Activated CD8-positive, alpha-beta memory T cell treated with anti-CD3 and anti-CD28 coated beads, Interleukin-2, amount 10 ng/mL, durations not matched to agents 7 days and 5 days (primary cell): ENCODE measurements around the gene MBTD1. TPM values are rescaled to one million over a fixed set of nuclear protein-coding genes. Genes with fewer than 3 reads are reported as not detected.
"Not testable (repeated sequence)": the region's sequence is repeated elsewhere in the genome, so short reads cannot be mapped to it uniquely, and the experiment has no call there.

ENCODE experiments used
- ATAC-seq: fragments of 150-1000 bp; cut with Tn5 transposase; one replicate; pipeline ENCODE4 v1.10.0; 2021; ENCODE audit warnings: moderate library complexity
- CTCF ChIA-PET: fragments of 350-600 bp; sonication (Branson Sonifier 250); formaldehyde crosslinking; loops from one replicate; lab custom pipeline; 2021; ENCODE audit warnings: antibody characterized with exemption; lab: Charles Lee
- DNase-seq: peaks from one replicate; pipeline ENCODE4 v3.0.0-alpha.2; 2020
- H3K27ac Mint-ChIP-seq: one replicate; pipeline ENCODE4 v1.8.0; 2021; ENCODE audit warnings: mild to moderate bottlenecking, mixed read lengths
- H3K27me3 Mint-ChIP-seq: one replicate; pipeline ENCODE4 v1.8.0; 2021; ENCODE audit warnings: mixed read lengths
- H3K36me3 Mint-ChIP-seq: one replicate; pipeline ENCODE4 v1.8.0; 2021; ENCODE audit warnings: mild to moderate bottlenecking, mixed read lengths
- H3K4me1 Mint-ChIP-seq: one replicate; pipeline ENCODE4 v1.8.0; 2021; ENCODE audit warnings: mixed read lengths
- H3K4me3 Mint-ChIP-seq: one replicate; pipeline ENCODE4 v1.8.0; 2021; ENCODE audit warnings: mild to moderate bottlenecking, moderate library complexity, mixed read lengths
- H3K9me3 Mint-ChIP-seq: one replicate; pipeline ENCODE4 v1.8.0; 2022; ENCODE audit warnings: low read depth, mixed read lengths
- total RNA-seq, 2 experiments: library from RNA; stranded (reverse); gene quantifications; one replicate each; pipeline ENCODE4 v1.2.3, GENCODE V29; 2021

MBTD1 gene
- total RNA-seq, 2 experiments from 2014 or later = 10.4 to 11.0 TPM

DNA sequence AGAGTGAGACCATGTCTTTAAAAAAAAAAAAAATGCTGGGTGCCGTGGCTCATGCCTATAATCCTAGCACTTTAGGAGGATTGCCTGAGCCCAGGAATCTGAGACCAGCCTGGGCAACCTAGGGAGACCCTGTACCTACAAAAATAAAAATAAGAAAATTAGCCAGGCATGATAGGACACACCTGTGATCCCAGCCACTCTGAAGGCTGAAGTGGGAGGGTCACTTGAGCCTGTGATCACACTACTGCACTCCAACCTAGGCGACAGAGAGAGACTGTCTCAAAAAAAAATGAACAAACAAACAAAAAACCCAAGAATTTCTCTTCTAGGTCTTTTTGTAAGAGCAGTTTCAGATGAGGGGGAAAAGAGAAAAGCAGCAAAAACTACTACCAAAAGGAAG is 59.0 kb downstream of the MBTD1 start:
- DNase-seq (no peak), ATAC-seq (no peak)
- Mint-ChIP-seq H3K4me3 (no peak overlapping the region), H3K4me1 (peaks cover 3% of the 10 kb centered on the region), H3K36me3 (peaks cover 22% of the 10 kb centered on the region), H3K9me3 (no peaks in the 10 kb centered on the region), H3K27ac (peak overlapping the region; percentile 24), H3K27me3 (no peaks in the 10 kb centered on the region)
- CTCF ChIA-PET = interaction anchor here (0.7 kb wide), 1 partner anchor 31 kb away, joined by 3 read pairs; no protein-coding TSS in a partner anchor

DNA sequence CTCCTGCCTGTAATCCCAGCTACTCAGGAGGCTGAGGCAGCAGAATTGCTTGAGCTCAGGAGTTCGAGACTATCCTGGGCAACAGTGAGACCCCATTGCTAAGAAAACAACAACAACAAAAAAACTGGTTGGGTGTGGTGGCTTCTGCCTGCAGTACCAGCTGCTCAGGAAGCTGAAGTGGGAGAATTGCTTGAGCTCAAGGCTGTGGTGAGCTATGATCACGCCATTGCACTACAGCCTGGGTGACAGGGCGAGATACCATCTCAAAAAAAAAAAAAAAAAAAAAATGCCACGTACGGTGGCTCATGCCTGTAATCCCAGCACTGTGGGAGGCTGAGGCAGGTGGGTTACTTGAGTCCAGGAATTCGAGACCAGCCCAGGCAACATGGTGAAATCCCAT is 59.6 kb downstream of the MBTD1 start:
- no peaks in the 10 kb centered on the region for H3K9me3 Mint-ChIP-seq
- DNase-seq (peak; percentile 43), ATAC-seq (peak; percentile 71)
- H3K4me3 Mint-ChIP-seq = no peak overlapping the region
- H3K36me3 Mint-ChIP-seq = peaks cover 22% of the 10 kb centered on the region
- H3K27me3 Mint-ChIP-seq = no peaks in the 10 kb centered on the region
- H3K4me1 Mint-ChIP-seq = peaks cover 3% of the 10 kb centered on the region
- H3K27ac Mint-ChIP-seq = peak overlapping the region; percentile 43
- CTCF ChIA-PET = interaction anchor here (0.6 to 0.7 kb wide), 3 partner anchors 9 to 34 kb away, joined by 3 read pairs; partner anchors contain the start of gene NME2

DNA sequence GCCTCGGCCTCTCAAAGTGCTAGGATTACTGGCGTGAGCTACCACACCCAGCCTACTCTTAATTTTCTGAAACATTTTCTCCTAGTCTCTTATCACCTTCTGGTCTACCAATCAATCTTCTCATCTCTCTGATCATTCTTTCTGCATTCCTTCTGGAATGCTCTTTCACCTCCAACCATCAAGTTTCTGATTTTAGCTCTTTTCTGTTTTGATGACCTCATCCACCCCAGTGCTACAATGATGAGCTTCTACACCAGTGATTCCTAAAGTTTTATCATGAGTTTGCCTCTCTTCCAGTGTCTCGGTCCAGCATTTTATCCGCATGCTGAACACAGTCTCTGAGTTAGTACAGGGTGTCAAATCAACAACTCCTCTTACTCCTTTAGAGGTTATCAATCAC is 62.1 kb downstream of the MBTD1 start:
- ATAC-seq (no peak), DNase-seq (no peak)
- Mint-ChIP-seq H3K27me3 (no peaks in the 10 kb centered on the region), H3K4me3 (no peak overlapping the region), H3K27ac (no peak overlapping the region), H3K36me3 (peaks cover 20% of the 10 kb centered on the region), H3K4me1 (peaks cover 3% of the 10 kb centered on the region), H3K9me3 (no peaks in the 10 kb centered on the region)
- CTCF ChIA-PET = interaction anchor here (1.4 kb wide), 1 partner anchor 345 kb away, joined by 4 read pairs; no protein-coding TSS in a partner anchor

DNA sequence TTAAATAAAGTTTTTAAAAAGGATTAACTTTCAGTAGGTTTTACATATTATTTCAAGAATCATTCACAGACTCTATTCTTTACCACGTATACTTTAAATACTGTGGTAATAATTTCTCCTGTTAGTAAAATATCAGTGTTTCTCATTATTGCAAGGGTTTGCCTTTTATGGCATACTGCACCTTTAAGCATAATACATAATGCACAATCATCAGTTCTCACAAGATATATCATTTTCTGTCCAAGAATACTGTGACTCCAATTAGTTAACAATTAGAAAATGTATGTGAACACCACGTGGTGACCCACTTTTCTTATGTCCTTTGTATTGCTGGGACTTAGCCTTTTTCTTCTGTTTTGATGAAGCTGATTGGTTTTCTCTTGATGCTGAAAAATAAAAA is 68.0 kb downstream of the MBTD1 start:
- Mint-ChIP-seq H3K27ac (no peak overlapping the region), H3K36me3 (peaks cover 17% of the 10 kb centered on the region), H3K4me1 (no peaks in the 10 kb centered on the region), H3K27me3 (no peaks in the 10 kb centered on the region), H3K9me3 (no peaks in the 10 kb centered on the region), H3K4me3 (no peak overlapping the region)
- no peak for DNase-seq
- no peak for ATAC-seq
- CTCF ChIA-PET = no interaction called here

DNA sequence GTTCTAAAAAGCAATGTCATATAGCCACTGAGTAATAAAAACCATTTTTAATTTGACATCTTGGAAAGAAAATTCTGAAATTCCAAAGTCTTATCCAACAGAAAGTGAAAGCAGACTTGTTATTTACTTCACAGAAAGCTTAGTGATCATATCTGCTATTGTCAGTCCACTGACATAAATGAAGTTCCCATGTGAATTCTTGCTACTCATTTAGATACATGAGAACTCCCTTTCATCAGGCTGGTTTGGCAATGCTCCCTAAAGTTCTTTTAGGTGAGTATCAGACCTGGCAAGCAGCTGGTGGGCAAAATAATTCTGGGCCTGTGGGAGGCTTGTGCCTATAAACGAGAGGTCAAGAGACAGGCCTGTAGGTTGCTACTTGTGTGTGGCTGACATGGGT is 70.2 kb downstream of the MBTD1 start:
- H3K27me3 Mint-ChIP-seq = no peaks in the 10 kb centered on the region
- DNase-seq (no peak), ATAC-seq (no peak)
- no peak overlapping the region for H3K27ac Mint-ChIP-seq
- no peak overlapping the region for H3K4me3 Mint-ChIP-seq
- H3K9me3 Mint-ChIP-seq = no peaks in the 10 kb centered on the region
- no peaks in the 10 kb centered on the region for H3K4me1 Mint-ChIP-seq
- CTCF ChIA-PET = no interaction called here
- peaks cover 21% of the 10 kb centered on the region for H3K36me3 Mint-ChIP-seq

DNA sequence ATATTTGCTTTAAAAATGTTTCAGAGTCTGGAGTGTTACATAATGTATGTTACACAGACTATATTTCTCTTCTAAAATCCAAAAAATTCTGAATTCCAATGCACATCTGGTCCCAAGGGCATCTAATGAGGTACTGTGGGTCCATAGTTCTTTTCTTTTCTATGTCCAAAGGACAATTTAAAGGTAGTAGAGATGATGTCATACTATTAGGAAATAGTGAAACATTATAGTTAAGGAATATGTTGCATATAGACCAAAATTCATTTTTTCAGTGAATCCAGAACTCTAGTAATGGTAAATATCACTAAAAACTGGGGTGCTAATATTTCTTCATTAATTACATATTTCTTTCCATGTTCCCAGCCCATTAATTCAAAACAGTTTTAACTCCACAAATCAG is 70.7 kb downstream of the MBTD1 start:
- Mint-ChIP-seq H3K4me1 (no peaks in the 10 kb centered on the region), H3K36me3 (peaks cover 23% of the 10 kb centered on the region), H3K27me3 (no peaks in the 10 kb centered on the region), H3K4me3 (no peak overlapping the region), H3K9me3 (no peaks in the 10 kb centered on the region), H3K27ac (no peak overlapping the region)
- no peak for ATAC-seq
- no peak for DNase-seq
- CTCF ChIA-PET = no interaction called here

DNA sequence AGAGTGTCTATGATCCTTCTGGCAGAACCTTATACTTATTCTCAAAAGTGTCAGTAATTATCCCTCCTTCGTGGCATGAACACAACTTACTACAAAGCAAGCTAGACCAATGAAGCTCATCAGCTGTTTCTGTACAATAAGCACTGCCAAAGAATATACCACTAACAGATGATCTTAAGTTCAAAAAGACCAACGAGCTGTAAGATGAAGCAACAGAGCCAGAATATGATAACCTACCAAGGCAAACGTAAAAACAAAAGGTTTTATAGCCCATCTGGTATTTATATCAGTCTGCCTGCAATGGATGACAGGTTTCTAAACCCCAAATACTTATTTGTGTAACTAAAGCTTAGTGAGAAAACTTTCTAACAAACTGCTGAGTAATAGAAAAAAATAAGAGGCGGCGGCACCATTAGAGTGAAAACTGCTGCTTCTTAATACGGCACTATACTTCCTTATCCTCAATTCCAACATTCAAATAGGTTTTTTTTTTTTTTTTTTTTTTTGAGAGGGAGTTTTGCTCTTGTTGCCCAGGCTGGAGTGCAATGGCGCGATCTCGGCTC is 71.5 kb downstream of the MBTD1 start:
- no peak overlapping the region for H3K4me3 Mint-ChIP-seq
- no peaks in the 10 kb centered on the region for H3K27me3 Mint-ChIP-seq
- no peaks in the 10 kb centered on the region for H3K9me3 Mint-ChIP-seq
- no peak overlapping the region for H3K27ac Mint-ChIP-seq
- CTCF ChIA-PET = interaction anchor here (0.7 kb wide), 1 partner anchor 35 kb away, joined by 3 read pairs; no protein-coding TSS in a partner anchor
- DNase-seq = no peak
- H3K4me1 Mint-ChIP-seq = no peaks in the 10 kb centered on the region
- ATAC-seq = no peak
- H3K36me3 Mint-ChIP-seq = peaks cover 28% of the 10 kb centered on the region

DNA sequence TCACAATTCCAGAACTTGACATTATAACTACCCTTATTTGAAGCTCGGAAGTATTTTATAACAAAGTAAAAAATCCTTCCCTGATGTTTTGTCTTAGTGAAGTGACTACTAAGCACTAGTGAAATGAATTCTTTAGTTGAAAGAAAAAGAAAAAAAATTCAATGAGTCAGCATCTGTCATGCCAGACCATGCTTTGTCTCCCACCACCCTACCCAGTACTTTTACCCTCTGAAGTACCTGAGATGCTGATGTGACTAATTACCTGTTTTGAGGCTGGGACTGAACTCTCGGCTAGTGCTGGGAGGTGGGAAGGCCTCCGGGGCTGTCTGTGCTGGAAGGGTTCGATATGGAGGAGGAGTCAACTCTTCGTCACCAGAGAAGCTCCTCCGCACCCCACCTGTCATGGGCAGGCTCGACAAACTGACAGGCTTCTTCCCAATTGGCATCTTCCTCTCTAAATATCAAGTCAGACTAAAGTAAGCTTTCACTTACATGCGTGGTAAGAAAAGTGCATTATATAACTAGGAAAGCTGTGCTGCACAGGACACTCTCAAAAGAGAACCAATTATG is 74.0 kb downstream of the MBTD1 start:
- H3K36me3 Mint-ChIP-seq = peaks cover 26% of the 10 kb centered on the region
- DNase-seq (no peak), ATAC-seq (no peak)
- H3K4me1 Mint-ChIP-seq = no peaks in the 10 kb centered on the region
- CTCF ChIA-PET = no interaction called here
- no peaks in the 10 kb centered on the region for H3K9me3 Mint-ChIP-seq
- H3K27ac Mint-ChIP-seq = no peak overlapping the region
- H3K27me3 Mint-ChIP-seq = no peaks in the 10 kb centered on the region
- no peak overlapping the region for H3K4me3 Mint-ChIP-seq

DNA sequence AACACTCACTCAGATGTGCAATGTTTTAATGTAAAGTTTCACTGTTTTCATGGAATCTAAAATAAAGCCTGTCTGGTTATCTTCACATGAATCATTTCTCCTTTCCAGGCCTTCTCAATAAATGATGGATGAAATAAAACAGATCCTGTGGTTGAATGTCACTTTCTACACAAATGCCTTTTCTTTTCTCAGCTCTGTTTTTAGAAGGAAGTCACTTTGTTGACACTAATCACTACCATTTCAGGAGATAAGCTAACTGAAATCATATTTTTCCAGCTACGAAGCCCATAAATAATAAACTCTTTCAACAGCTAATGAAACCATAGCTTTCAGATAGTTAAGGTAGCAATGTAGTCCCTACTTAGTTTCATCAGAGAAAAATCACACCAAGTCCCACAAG is 75.7 kb downstream of the MBTD1 start:
- Mint-ChIP-seq H3K4me1 (no peaks in the 10 kb centered on the region), H3K36me3 (peaks cover 19% of the 10 kb centered on the region), H3K27me3 (no peaks in the 10 kb centered on the region), H3K27ac (no peak overlapping the region), H3K4me3 (no peak overlapping the region), H3K9me3 (no peaks in the 10 kb centered on the region)
- CTCF ChIA-PET = no interaction called here
- ATAC-seq (no peak), DNase-seq (no peak)

DNA sequence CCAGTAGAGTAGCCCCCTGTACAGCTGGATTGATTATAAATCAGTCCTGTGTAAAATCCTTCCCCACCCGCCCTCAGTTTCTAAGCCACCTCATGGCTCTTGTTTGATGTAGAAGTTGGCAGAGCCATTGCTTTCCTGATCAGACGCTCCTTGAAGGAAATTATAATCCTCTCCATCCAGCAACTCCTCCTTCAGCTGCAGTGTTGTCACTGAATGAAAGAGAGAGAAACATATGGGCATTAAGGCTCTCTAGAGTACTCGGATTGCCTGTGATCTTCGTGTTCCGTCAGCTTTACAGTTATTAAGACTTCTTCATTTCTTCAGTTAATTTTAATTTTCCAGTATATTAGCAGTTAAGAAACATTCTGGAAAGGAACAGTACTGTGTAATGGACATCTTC is 79.4 kb downstream of the MBTD1 start:
- Mint-ChIP-seq H3K4me3 (no peak overlapping the region), H3K36me3 (peaks cover 18% of the 10 kb centered on the region), H3K27ac (no peak overlapping the region), H3K4me1 (no peaks in the 10 kb centered on the region), H3K27me3 (no peaks in the 10 kb centered on the region), H3K9me3 (no peaks in the 10 kb centered on the region)
- CTCF ChIA-PET = interaction anchor here (3.9 kb wide), 1 partner anchor 28 kb away, joined by 9 read pairs; the partner anchor contains the start of gene NME1
- no peak for ATAC-seq
- no peak for DNase-seq

DNA sequence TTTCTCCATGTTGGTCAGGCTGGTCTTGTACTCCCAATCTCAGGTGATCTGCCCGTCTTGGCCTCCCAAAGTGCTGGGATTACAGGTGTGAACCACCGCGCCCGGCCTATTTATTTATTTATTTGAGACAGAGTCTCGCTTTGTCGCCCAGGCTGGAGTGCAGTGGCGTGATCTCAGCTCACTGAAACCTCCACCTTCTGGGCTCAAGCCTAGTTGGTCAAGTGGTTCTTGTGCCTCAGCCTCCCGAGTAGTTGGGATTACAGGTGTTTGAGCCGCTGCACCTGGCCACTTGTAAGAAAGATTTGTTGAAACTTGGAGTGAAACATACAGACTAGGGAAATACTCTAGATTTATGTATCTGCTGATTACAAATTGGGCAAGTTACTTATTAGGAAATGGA is 87.8 kb downstream of the MBTD1 start:
- H3K4me3 Mint-ChIP-seq, H3K27ac Mint-ChIP-seq, H3K9me3 Mint-ChIP-seq, DNase-seq, ATAC-seq, CTCF ChIA-PET, H3K27me3 Mint-ChIP-seq: not testable (repeated sequence)
- Mint-ChIP-seq H3K4me1 (peaks cover 29% of the 10 kb centered on the region), H3K36me3 (peaks cover 36% of the 10 kb centered on the region)

DNA sequence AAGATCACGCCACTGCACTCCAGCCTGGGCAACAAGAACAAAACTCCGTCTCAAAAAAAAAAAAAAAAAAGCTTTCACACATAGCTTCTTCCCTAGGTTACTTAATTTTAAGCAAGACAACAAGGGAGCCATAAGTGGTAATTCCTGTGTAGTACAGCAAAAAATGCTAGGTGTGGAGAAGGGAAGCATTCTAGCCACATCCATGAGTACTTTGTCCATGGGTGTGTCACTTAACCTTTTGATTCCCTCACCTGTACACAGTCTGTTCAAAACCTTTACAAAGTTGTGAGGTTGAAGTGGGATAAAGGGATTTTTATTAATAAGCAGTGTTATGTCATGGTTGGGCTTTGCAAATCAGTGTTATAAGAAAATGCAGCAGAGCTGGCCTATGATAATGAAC is 89.1 kb downstream of the MBTD1 start:
- CTCF ChIA-PET = interaction anchor here (0.9 kb wide), 1 partner anchor 11 kb away, joined by 3 read pairs; no protein-coding TSS in a partner anchor
- Mint-ChIP-seq H3K36me3 (peaks cover 39% of the 10 kb centered on the region), H3K4me1 (peaks cover 32% of the 10 kb centered on the region), H3K27me3 (no peaks in the 10 kb centered on the region), H3K27ac (no peak overlapping the region), H3K4me3 (no peak overlapping the region), H3K9me3 (no peaks in the 10 kb centered on the region)
- no peak for DNase-seq
- no peak for ATAC-seq

DNA sequence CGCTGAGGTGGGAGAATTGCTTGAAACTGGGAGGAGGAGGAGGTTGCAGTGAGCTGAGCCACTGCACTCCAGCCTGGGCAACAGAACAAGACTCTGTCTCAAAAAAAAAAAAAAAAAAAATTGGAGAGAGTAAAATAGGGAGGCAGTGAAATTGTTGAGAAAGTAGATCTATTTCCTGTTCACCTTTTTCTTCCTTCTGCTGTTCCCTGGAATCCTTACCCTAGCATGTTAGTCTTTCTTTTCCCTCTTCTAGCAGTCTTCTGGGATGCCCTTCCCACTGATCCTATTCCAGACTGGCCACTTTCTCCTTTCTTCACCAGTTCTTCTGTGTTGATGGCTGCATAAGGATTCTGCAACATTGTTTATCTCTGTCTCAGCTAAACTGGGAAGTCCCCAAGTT is 90.5 kb downstream of the MBTD1 start:
- Mint-ChIP-seq H3K36me3 (peaks cover 36% of the 10 kb centered on the region), H3K9me3 (no peaks in the 10 kb centered on the region), H3K4me3 (no peak overlapping the region)

More for the DNA sequence above, 90.5 kb downstream of the MBTD1 start:
- Mint-ChIP-seq H3K27ac (peak overlapping the region; percentile 61), H3K27me3 (no peaks in the 10 kb centered on the region), H3K4me1 (peaks cover 43% of the 10 kb centered on the region)
- ATAC-seq (no peak), DNase-seq (no peak)
- CTCF ChIA-PET = interaction anchor here (0.5 kb wide), 1 partner anchor 31 kb away, joined by 3 read pairs; no protein-coding TSS in a partner anchor
